Caco-2 (cell line): ENCODE measurements around the gene PCBP3. TPM values are rescaled to one million over a fixed set of nuclear protein-coding genes. Genes with fewer than 3 reads are reported as not detected.
"Not testable (repeated sequence)": the region's sequence is repeated elsewhere in the genome, so short reads cannot be mapped to it uniquely, and the experiment has no call there.

Experiments used
- BruUV-seq: library from RNA; stranded (reverse); fragments of 400-500 nt; replicated peaks from 2 replicates; lab custom pipeline; 2021; lab: Mats Ljungman, UMichigan
- CTCF ChIA-PET: fragments of 300-600 bp; sonication (Branson Sonifier 250); formaldehyde crosslinking; loops from one replicate; lab custom pipeline; 2022; ENCODE audit warnings: antibody characterized with exemption; lab: Charles Lee
- POLR2A ChIA-PET: fragments of 300-600 bp; sonication (Branson Sonifier 250); formaldehyde crosslinking; loops from one replicate; lab custom pipeline; 2022; ENCODE audit warnings: antibody characterized with exemption; lab: Charles Lee
- DNase-seq, 2 experiments: peaks; one replicate each; pipeline versions ENCODE4 v3.0.0 to v3.0.0-alpha.2; 2020 to 2022
- H3K27me3 ChIP-seq: replicated peaks from 2 replicates; pipeline ENCODE4 v1.6.0; 2011; ENCODE audit warnings: low read length; ENCODE audit not compliant: control insufficient read depth, insufficient read depth
- H3K36me3 ChIP-seq: 2 replicates; pipeline ENCODE4 v1.5.1; 2011; ENCODE audit warnings: low read length; ENCODE audit not compliant: control insufficient read depth, insufficient read depth
- H3K4me1 ChIP-seq: fragments of 250-450 bp; sonication (Bioruptor Pico); 2 replicates; pipeline ENCODE4 v1.5.1; 2020; ENCODE audit warnings: mild to moderate bottlenecking
- H3K4me3 ChIP-seq: 2 replicates; pipeline ENCODE4 v1.5.1; 2011; ENCODE audit warnings: low read depth, mild to moderate bottlenecking, control low read depth, low read length
- H3K9me3 ChIP-seq: fragments of 250-450 bp; sonication (Bioruptor Pico); 2 replicates; pipeline ENCODE4 v1.5.1; 2020; ENCODE audit warnings: mild to moderate bottlenecking, moderate library complexity
- H3K27ac Mint-ChIP-seq: one replicate; pipeline ENCODE4 v1.8.0; 2022; ENCODE audit warnings: mixed read lengths; ENCODE audit not compliant: unreplicated experiment
- H3K27me3 Mint-ChIP-seq: one replicate; pipeline ENCODE4 v1.8.0; 2022; ENCODE audit warnings: mixed read lengths; ENCODE audit not compliant: insufficient read depth, unreplicated experiment
- H3K36me3 Mint-ChIP-seq: one replicate; pipeline ENCODE4 v1.8.0; 2022; ENCODE audit warnings: mild to moderate bottlenecking, mixed read lengths; ENCODE audit not compliant: insufficient read depth, unreplicated experiment
- H3K4me1 Mint-ChIP-seq: one replicate; pipeline ENCODE4 v1.8.0; 2022; ENCODE audit warnings: low read depth, mixed read lengths; ENCODE audit not compliant: unreplicated experiment
- H3K4me3 Mint-ChIP-seq: one replicate; pipeline ENCODE4 v1.8.0; 2022; ENCODE audit warnings: mild to moderate bottlenecking, moderate library complexity, mixed read lengths; ENCODE audit not compliant: unreplicated experiment
- H3K9me3 Mint-ChIP-seq: one replicate; pipeline ENCODE4 v1.8.0; 2022; ENCODE audit warnings: mixed read lengths; ENCODE audit not compliant: unreplicated experiment
- CTCF ChIP-seq, 2 experiments: fragments of 200-600 bp in 1 of 2; IDR thresholded peaks; 1 replicate in 1 of 2; 2 replicates in 1 of 2; pipeline versions ENCODE4 v1.5.1 to v1.8.0; 2011 to 2022; ENCODE audit warnings: antibody characterized with exemption in 1 of 2, control low read depth in 1 of 2, inconsistent platforms in 1 of 2, low read depth in 1 of 2, low read length in 1 of 2, mild to moderate bottlenecking in 1 of 2, moderate library complexity in 1 of 2; ENCODE audit not compliant: insufficient read depth in 1 of 2, severe bottlenecking in 1 of 2, unreplicated experiment in 1 of 2
- intact Hi-C: fragments of 100-400 bp; cut with micrococcal nuclease; formaldehyde crosslinking; loops from one replicate; pipeline ENCODE4 v1.10.0; 2022; ENCODE audit not compliant: unreplicated experiment
- total RNA-seq: library from RNA; stranded (reverse); gene quantifications from 2 replicates; pipeline ENCODE4 v1.2.3, GENCODE V29; 2022

PCBP3 gene
- total RNA-seq, 1 experiment from 2014 or later: 0.75 TPM

- Histone ChIP-seq H3K4me1 (no peaks in the 10 kb centered on the region), H3K9me3 (no peaks in the 10 kb centered on the region), H3K36me3 (no peaks in the 10 kb centered on the region), H3K4me3 (no peak overlapping the region), H3K27me3 (no peaks in the 10 kb centered on the region)
- Mint-ChIP-seq H3K9me3 (no peaks in the 10 kb centered on the region), H3K27me3 (peaks cover 23% of the 10 kb centered on the region), H3K27ac (no peak overlapping the region), H3K4me1 (no peaks in the 10 kb centered on the region), H3K36me3 (no peaks in the 10 kb centered on the region), H3K4me3 (no peak overlapping the region)
- intact Hi-C loops: no loop called here
- no TSS peak for BruUV-seq
- POLR2A ChIA-PET: no interaction called here
- CTCF ChIA-PET: no interaction called here
- no peak for DNase-seq
- TF ChIP-seq CTCF (IDR thresholded peaks at IDR 0.05; ENCODE audit: insufficient read depth in 1 of 2, low read depth in 1 of 2, low read length in 1 of 2, severe bottlenecking in 1 of 2, unreplicated experiment in 1 of 2): no peak
These were observed 25.9 kb downstream of the PCBP3 start for GRCh38 chr21:45669382-45669781.

GRCh38 chr21:45670731-45671130 lies 27.2 kb downstream of the PCBP3 start:
- BruUV-seq: no TSS peak
- no peak for TF ChIP-seq CTCF (IDR thresholded peaks at IDR 0.05; ENCODE audit: insufficient read depth in 1 of 2, low read depth in 1 of 2, low read length in 1 of 2, severe bottlenecking in 1 of 2, unreplicated experiment in 1 of 2)
- CTCF ChIA-PET: no interaction called here

GRCh38 chr21:45678790-45679189 lies 35.3 kb downstream of the PCBP3 start:
- CTCF ChIA-PET, POLR2A ChIA-PET, H3K27me3 ChIP-seq: not testable (repeated sequence)

More at GRCh38 chr21:45670731-45671130, 27.2 kb downstream of the PCBP3 start:
- Mint-ChIP-seq H3K27ac (no peak overlapping the region), H3K9me3 (no peaks in the 10 kb centered on the region), H3K4me1 (no peaks in the 10 kb centered on the region), H3K27me3 (peaks cover 23% of the 10 kb centered on the region), H3K4me3 (no peak overlapping the region), H3K36me3 (no peaks in the 10 kb centered on the region)
- H3K36me3 ChIP-seq: no peaks in the 10 kb centered on the region
- POLR2A ChIA-PET: no interaction called here
- no peaks in the 10 kb centered on the region for H3K4me1 ChIP-seq
- no peak for DNase-seq
- no peaks in the 10 kb centered on the region for H3K9me3 ChIP-seq
- no peak overlapping the region for H3K4me3 ChIP-seq
- H3K27me3 ChIP-seq: no peaks in the 10 kb centered on the region
- intact Hi-C loops: no loop called here

GRCh38 chr21:45680215-45680614 lies 36.7 kb downstream of the PCBP3 start:
- CTCF ChIA-PET: no interaction called here
- Mint-ChIP-seq H3K4me3 (no peak overlapping the region), H3K27ac (no peak overlapping the region), H3K9me3 (peaks cover 3% of the 10 kb centered on the region), H3K4me1 (no peaks in the 10 kb centered on the region), H3K36me3 (no peaks in the 10 kb centered on the region), H3K27me3 (peaks cover 10% of the 10 kb centered on the region)
- Histone ChIP-seq H3K36me3 (no peaks in the 10 kb centered on the region), H3K9me3 (no peaks in the 10 kb centered on the region; the same call in 1 of the 2 replicates), H3K4me1 (no peaks in the 10 kb centered on the region), H3K27me3 (no peaks in the 10 kb centered on the region), H3K4me3 (no peak overlapping the region)
- no TSS peak for BruUV-seq
- POLR2A ChIA-PET: no interaction called here
- DNase-seq: no peak
- no peak for TF ChIP-seq CTCF (IDR thresholded peaks at IDR 0.05; ENCODE audit: insufficient read depth in 1 of 2, low read depth in 1 of 2, low read length in 1 of 2, severe bottlenecking in 1 of 2, unreplicated experiment in 1 of 2)
- intact Hi-C loops: no loop called here

More at GRCh38 chr21:45678790-45679189, 35.3 kb downstream of the PCBP3 start:
- H3K4me1 Mint-ChIP-seq, H3K27ac Mint-ChIP-seq, H3K36me3 Mint-ChIP-seq, H3K9me3 ChIP-seq, H3K4me3 Mint-ChIP-seq, H3K4me3 ChIP-seq, intact Hi-C loops, BruUV-seq, H3K4me1 ChIP-seq, H3K36me3 ChIP-seq, H3K9me3 Mint-ChIP-seq, DNase-seq, H3K27me3 Mint-ChIP-seq: not testable (repeated sequence)
